Measurements from ENCODE around the gene SOCS3.
"Not testable (repeated sequence)": the region's sequence is repeated elsewhere in the genome, so short reads cannot be mapped to it uniquely, and the experiment has no call there.

The SOCS3 gene

DNA sequence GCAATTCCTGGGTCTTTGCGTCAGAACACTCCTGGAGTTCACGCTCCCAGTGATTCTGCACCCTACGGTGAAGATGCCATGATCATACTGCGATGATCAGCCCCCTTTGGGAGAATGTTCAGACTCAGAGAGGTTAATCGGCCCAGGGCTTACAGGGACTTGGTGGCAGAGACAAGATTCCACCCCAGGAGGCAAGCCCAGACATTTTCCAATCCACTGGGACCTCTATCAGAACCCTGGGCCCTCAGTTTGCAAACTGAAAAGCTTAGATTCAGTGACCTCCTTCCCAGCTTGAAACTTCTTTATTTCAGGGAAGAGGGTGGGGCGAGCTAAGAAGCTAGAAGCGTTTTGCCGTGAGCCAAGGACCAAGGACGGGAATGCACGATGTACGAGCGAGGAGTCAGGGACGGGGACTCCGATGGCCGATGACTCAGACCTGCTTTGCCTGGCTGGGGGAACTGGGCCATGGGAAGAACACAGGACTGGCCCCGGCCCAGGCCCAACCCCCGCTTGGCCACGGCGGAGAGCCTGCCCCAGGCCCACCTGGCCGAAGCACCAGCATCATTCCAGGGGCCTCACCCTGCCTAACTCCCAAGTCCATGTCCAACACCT, 34.7 kb downstream of the SOCS3 start:
- peak; percentile 79 for DNase-seq

DNA sequence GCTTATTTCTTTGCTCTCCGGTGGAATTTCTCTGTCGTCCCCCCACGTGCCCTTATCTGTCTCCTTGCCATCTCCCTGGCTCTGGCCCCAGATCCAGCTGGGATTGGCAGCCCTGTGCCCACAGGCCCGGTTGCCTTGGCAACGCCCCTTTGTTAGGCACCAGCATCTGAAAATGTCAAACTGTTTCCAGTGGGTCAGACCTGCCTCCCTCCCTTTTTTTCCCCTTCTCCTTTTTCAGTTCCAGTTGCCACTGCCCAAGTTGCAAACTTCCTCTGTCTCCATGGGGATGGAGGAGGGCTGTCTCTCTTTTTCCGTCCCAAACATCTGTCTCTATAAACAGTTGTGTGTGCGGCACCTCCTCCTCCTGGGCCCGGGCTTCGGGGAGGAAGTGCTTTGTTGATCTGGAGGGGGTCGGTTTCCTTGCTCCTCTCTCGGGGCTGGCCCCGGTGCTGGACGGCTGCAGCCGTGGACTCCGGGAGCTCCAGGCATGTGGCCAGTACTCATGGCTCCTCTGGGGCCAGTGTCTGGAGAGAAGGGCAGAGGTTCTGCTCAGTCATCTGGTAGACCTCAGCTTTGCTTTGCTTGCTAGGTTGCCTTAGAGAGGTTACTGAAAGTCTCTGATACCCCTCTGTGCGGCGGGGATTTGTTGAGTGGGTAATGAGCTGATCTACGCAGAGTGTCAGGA, 35.3 kb downstream of the SOCS3 start:
- peak; percentile 92 for DNase-seq

DNA sequence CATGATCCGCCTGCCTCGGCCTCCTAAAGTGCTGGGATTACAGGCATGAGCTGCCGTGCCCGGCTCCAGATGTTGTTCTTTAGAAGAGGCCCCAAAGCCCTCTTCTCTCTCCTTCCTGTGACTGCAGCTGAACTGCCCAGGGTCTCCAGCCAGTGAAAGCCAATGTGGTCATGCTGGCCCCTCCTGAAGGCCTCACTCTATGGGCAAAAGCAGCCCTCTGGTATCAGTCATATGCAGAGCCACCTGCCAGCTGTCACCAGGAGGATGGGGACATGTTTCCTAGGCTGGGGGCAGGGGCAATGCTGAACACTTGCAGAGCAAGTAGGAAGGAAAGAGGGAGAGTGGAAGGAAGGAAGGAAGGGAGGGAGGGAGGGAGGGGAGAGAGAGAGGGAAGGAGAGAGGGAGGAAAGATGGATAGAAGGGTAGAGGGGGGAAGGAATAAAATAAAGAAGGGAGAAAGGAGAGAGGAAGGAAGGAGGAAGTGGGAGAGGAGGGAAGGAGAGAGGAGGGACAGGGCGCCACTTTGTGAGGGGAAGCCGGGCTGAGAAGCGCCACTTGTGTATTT, 36.0 kb downstream of the SOCS3 start:
- DNase-seq: peak; percentile 69

DNA sequence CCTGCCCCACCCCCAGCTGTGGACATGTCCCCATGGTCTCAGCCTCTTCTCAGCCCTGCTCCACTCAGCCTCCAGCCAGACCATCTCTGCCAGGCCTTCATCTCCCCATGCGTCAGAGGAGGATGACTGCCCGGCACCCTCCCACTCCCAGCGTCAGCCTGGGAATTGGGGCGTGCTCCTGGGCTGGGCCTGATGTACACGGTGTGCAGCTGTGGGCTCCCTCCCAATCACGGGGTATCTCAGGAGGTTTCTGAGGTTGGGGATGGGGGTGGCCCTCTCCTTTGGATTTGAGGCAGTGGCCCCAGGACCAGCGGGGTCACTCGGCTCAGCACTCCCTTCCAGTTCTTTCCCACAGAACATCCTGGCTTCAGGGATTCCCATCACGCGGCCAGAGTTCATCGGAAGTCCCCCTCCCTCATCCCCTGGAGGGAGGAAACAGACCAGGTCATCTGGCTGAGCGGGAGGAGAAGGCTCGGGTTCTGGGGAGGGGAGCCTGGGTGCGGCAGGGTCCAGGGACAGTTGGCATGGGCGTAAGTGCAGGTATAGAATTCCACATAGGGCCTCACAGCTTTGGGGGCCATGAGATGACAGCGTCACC, 36.9 kb downstream of the SOCS3 start:
- no peak for DNase-seq

DNA sequence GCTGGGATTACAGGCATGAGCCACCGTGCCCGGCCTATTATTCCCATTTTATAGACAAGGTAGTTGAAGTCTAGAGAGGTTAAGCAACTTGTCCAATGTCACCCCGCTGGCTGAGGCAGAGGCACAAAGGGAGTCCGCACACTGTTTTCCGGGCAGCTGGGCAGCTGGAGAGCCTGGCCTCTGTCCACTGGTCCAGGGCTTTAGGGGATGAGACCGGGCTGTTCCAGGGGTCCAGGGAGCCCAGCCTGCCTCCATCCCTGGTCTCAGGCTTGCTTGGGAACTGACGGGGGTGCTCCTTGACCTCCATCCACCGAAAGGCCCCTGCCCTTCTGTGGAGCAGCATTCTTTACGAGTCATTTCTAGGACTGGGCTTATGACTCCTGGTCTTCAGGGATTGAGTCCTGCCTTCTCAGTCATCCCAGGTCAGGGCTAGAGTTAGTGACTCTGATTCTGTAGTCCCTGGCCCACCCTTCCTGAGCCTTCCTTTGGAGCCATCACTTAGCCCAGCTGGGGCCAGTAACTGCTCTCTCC, 37.5 kb downstream of the SOCS3 start:
- no peak for DNase-seq

DNA sequence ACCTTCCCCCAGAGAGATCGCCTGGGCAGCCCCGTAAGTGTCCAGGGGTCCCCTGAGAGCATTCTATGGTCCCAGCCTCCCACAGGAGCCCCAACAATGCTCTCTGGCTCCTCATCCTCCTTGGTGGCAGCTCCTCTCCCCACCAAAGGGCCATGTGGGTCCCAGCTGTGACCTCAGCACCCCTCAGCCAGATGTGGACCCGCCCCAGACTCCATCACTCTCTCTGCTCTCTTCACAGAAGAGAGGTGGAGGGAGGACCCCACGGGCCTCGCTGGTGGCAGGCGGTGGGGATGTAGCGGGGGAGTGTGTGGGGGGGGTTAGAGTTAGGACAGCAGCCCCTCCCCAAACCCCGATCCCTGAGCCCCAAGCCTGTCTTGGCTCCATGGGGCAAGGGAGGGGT, 41.0 kb downstream of the SOCS3 start:
- no peak for DNase-seq

DNA sequence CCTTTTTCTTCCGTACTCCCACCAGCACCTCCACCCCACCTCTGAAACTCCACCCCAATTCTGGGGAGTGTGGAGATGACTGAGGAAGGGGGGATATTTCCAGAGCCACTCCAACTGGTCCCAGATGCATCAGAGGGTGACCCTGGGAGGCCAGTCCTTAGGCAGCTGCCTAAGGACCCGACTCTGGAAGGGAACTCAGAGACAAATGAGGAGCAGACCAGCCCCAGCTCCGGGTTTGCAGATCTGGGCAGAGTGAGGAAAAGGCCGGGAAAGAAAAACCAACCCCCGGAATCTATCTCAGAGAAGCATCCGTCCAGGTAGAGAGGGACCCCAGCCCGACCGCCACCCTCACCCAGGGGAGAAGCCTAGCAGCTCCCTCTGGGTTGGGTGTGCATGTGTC, 41.5 kb downstream of the SOCS3 start:
- DNase-seq: no peak

DNA sequence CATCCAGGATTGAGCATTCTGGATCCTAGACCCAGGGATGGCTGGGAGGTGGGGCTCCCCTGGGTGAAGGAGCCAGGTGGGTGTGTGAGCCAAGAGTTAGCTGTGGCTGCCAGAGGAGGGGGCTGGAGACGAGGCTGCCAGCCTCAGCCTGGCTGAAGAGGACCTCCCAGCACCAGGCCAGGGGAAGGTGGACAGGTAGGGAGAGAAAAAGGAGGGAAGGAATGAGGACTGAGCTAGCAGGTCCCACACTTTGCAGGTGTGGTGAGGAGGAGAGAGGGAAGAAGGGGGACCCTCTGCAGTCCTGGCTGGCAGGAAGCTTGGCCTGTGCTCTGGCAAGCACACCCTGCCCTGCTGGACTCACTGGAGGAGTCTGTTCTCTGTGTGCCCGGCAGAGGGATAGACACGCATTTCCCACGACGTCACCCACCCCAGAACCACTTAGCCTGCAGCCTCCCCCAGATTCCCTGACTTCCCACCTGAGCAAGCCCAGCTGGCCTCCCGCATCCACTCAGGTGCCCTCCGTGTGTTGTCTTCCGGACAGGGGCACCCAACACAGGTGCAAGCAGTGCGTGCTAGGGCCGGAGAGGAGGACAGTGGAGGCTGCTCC, 42.0 kb downstream of the SOCS3 start:
- no peak for DNase-seq

DNA sequence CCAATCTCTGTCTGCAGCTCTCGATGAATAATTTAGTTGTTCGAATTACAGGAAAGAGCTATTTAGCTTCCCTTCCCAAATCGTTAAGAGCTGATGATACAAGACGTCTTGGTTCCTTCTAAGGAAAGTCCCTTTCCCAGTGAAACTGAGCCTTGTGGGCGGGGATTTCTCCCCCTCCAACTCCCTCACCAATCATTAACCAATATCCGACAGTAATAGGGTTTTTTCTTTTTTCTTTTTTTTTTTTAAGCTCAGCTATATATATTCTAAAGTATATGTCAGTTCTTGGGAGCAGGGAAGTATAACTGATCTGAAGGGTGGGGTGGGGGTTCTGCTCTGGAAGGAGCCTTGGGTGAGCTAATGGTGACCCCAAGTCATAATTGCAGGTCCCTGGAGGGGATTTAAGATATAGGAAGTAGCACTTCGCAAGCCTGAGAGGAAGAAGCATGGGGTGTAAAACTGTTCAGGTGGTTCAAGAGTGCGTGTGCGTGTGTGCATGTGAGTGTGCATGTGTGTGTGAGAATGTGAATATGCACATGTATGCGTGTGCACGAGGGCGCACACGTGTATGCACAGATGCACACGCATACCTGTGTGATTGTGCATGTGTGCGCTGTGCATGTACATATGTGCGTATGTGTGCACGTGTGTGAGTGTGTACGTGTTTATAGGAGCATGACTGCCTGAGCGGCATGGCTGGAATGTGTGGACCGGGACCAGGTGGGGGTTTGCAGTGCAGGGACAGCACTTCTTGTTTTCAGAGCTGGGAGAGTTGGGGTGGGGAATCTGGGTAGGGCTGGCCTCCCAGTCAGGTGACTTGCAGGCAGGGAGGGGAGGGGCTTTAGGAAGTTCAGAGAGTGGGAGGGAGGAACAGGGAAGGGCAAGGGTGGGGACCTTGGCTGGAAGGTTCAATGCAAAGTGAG, 42.7 kb downstream of the SOCS3 start:
- DNase-seq: no peak

DNA sequence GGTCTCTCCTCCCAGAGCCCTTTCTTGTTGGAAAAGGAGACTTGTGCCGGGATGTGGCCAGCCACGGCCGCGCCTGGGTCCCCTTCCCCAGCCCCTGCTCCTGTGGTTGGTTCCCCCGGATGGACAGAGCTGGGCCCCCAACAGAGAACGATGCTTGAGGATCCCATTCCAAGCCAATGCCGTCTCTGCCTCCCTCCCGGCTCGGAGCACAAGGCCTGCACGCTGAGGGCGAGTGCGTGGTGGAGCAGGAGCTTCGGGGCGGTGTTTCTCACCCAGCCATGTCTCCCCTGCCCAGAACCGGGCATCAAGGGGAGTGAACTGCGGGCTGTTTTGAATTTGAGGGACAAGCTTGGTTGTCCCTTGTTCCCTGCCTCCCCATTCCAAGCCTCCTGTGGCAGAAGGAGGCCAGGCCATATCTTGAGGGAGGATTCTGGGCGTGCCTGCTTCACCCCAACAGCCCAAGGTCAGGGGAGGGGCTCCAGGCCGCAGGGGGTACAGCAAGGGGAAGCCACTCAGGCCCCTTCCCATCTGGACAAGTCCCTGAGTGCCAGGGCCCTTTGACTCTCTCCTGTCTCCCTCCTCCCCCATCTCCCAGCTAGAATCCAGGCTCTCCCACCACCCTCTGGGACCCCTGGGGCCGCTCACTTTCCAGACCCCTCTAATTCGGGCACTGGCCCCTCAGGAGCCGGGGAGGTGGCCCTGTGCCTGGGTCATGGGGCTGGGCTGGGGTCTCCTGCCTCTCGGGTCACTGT, 43.6 kb downstream of the SOCS3 start:
- no peak for DNase-seq

DNA sequence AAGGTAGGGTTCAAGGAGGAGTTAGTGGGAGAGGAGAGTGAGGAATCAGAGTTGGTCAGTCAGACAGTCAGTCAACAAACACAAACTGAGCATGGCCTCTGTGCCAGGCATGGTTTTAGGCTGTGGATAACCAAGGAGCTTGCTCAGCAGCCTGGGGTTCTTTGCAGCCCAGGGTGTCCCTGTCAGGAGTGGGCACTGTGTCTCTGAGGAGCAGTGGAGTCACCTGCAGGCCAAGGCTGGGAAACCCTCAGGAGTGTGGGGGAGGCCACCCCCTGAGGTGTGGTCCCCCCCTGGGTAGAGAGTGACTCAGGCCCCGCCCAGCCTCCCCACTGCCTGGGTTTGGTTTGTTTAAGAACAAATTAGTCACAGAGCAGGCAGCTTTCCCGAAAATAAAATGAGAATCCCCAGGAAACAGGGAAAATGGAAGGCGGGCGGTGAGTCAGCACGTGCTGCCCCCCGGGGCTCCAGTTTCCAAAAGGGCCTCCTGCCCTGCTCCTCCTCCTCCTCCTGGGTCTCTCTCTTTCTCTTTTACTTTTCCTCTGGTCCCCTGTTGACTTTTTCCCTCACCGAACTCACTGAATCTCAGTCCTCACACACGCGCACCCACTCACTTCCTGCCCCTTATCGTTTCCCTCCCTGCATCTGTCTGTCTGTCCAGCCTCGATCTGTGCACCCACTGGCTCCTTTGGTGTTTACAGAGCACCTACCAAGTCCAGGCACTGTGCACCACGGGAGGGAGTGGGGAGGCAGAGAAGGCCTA, 44.3 kb downstream of the SOCS3 start:
- peak; percentile 82 for DNase-seq

DNA sequence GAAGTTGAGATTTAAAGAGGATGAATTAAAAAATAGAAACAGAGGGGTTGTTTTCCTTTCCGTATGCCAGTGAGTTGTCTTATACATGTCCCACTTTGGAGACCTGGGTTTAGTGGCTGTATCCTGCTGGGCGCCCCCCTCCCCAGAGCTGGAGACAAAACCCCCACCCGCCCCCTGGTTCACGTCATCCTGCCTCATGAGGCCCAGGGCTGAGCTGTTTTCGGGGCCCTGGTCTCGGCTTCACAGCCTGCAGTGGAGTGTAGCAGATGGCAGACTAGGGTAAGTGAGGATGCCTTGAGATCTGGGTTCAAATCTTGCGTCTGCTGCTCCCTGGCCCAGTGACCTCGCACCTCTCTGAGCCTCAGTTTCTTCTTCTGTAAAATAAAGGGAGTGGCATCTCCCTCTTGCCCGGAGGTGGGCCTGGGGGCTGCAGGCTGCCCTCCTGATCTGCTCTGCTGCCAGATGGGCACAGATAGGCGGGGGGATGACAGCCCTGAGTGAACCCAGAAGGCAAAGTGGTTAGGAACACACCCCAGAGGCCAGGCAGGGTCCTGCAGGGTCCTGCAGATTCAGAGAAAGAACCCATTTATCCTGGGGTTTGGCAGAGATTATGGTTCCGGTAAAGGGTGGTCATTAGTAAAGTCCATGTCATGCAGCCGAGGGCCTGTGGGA, 45.1 kb downstream of the SOCS3 start:
- no peak for DNase-seq

DNA sequence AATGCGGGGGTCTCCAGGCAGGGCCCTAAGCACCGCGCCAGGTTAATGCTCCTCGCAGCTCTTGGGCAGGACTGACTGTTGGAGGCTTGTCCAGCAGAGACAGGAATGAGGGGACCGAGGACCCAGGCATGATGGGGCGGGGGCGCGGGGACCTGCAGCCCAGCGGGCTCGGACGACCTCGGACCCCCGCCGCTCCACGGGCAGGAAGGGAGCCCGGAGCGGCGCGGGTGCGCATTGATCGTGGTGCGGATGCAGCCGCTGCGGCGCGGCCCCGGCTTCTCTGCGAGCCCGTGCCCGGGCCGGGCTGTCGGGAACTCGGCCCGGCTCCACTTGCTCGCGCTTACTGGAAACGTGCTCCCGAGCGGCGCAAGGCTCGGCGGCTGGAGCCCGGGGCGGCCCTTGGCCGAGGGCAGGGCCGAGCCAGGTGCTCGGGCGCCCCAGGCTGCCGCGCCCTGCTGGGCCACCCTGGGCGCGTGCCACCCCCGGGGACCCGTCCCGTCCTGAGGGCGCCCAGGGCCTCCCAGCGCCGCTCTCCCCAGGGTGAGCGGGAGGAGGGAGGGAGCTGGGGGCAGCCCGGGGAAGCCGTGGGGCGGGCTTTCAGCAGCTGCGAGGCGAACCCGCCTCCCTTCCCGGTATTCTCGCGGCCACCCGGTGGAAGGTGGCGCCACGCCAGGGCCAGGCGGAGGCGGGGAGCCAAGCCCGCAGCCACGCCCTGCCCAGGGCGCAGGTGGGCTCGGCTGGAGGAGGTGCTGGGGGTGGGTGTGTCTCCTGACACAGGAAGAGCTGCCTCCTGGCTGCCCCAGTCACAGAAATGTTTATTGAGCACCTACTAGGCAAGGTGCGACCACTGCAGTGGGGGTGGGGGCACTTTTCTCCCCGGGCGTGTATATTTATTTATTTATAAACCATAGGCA, 45.9 kb downstream of the SOCS3 start:
- DNase-seq: peak; percentile 84

DNA sequence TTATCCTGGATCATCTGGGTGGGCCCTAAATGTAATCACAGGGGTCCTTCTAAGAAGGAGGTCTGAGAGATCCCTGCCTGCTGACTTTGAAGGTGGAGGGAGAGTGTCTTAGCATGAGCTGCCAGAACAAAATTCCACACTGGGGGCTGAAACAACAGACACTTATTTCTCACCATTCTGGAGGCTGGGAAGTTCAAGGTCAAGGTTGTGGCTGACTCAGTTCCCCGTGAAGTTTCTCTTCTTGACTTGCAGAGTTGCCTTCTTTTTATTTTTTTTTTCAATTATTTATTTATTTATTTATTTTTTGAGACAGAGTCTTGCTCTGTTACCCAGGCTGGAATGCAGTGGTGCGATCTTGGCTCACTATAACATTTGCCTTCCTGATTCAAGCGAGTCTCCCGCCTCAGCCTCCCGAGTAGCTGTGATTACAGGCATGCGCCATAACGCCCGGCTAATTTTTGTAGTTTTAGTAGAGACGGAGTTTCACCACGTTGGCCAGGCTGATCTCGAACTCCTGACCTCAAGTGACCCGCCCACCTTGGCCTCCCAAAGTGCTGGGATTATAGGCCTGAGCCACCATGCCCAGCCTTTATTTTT, 50.1 kb downstream of the SOCS3 start:
- not testable (repeated sequence) for DNase-seq

DNA sequence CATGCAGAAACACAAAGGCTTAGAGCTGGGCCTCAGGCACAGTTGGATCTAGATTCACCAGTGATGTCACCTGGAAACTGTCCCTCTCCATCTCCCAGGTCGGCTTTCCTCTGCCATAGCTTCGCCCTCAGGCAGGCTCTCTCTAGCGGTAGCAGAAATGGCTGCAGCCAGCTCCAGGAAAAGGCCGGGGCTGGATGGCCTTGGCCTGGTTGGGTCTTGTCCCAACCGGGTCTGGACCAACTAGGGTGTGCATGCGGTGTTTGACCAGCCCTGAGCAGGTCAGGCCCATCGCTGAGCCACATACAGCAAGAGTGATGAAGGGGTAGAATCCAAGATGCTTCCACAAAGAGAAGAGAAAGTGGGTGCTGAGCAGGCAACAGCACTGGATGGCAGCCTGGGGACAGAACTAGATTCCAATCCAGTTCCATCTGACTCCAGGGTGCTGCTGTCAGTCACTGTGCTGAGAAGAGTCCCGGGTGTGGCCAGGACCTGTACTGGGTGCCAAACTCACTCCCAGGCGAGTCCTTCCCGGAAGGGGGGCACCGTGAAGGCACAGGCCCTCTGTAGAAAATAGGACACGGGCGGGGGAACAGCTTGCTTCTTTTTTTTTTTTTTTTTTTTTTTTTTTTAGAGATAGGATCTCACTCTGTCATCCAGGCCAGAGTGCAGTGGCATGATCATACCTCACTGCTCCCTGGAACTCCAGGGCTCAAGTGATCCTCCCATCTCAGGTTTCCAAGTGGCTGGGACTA, 51.8 kb downstream of the SOCS3 start:
- DNase-seq: no peak

DNA sequence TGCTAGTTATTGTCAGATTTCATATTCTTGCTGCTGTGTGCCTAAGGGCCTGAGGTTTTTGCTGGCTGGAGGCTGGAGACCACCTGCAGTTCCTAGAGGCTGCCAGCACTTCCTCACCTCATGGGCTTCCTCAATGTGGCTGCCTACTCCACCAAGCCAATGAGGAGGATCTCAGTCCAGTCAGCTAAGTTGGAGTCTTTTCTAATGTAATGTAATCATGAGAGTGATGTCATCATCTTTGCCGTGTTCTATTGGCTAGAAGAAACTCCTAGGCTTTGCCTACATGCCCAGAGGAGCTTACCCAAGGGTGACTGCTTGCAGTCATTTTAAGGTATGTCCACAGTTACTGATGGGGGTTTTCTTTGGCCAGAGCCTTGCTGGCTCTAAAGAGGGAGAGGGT, 53.0 kb downstream of the SOCS3 start:
- DNase-seq: no peak
